ENCODE results near the gene PI16. TPM values are rescaled to one million over a fixed set of nuclear protein-coding genes. Genes with fewer than 3 reads are reported as not detected.

The PI16 gene
- total RNA-seq, 4 donors from 2014 or later = 1.0 to 8.4 (median 2.2) TPM

DNA sequence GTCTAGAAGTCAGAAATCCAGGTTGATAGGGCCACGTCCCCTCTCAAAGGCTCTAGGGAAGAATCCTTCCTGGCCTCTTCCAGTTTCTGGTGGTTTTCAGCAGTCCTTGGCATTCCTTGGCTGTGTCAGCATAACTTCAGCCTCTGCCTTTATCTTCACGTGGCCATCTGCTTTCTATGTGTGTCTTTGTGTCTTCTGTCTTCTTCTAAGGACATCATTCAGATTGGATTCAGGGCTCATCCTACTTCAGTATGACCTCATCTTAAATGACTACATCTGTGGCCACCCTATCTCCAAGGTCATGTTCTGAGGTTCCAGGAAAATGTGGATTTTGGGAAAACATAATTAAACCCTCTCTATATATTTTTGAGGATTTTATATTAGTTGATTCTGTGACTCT lies 45.8 kb upstream of the PI16 start:
- Histone ChIP-seq H3K27me3 (no peaks in the 10 kb centered on the region), H3K9me3 (no peaks in the 10 kb centered on the region), H3K4me3 (no peak overlapping the region), H3K4me1 (peaks cover 3 to 69% (median 31%) of the 10 kb centered on the region in 3 donors), H3K36me3 (peaks cover 0 to 70% (median 0%) of the 10 kb centered on the region in 3 donors), H3K27ac (no peak overlapping the region)
- no peak for TF ChIP-seq POLR2A (IDR thresholded peaks at IDR 0.05)
- TF ChIP-seq, protein P1, sequence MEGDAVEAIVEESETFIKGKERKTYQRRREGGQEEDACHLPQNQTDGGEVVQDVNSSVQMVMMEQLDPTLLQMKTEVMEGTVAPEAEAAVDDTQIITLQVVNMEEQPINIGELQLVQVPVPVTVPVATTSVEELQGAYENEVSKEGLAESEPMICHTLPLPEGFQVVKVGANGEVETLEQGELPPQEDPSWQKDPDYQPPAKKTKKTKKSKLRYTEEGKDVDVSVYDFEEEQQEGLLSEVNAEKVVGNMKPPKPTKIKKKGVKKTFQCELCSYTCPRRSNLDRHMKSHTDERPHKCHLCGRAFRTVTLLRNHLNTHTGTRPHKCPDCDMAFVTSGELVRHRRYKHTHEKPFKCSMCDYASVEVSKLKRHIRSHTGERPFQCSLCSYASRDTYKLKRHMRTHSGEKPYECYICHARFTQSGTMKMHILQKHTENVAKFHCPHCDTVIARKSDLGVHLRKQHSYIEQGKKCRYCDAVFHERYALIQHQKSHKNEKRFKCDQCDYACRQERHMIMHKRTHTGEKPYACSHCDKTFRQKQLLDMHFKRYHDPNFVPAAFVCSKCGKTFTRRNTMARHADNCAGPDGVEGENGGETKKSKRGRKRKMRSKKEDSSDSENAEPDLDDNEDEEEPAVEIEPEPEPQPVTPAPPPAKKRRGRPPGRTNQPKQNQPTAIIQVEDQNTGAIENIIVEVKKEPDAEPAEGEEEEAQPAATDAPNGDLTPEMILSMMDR (IDR thresholded peaks at IDR 0.05) = no peak
- no peak for DNase-seq
- 78 to 80% methylated on average over 2 of the region's 2 CpGs for WGBS, 2 donors
- intact Hi-C loops (cut with DNase I) = no loop called here

DNA sequence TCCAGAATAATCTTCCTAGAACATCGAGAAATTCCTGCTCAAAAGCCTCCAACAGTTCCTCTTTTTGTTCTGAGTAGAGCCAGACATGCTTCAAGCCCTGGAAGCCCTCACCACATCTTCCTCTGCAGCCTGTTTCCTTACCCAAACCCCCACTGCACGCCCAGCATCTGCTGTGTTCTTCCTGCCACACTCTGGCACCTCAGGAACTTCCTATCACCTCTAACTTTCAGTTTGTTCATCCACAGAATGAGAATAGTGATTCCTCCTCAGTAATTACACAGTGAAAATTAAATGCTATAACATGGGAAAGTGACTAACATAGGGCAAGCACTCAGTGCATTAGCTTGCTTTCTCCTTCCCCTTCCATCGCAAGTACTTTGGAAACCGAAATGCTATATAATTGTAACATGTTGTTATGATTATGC lies 42.5 kb upstream of the PI16 start:
- H3K4me1 ChIP-seq = peaks cover 3 to 65% (median 32%) of the 10 kb centered on the region in 3 donors
- no peaks in the 10 kb centered on the region for H3K27me3 ChIP-seq
- TF ChIP-seq, protein P1 (IDR thresholded peaks at IDR 0.05) = no peak
- no peak for TF ChIP-seq POLR2A (IDR thresholded peaks at IDR 0.05)
- H3K36me3 ChIP-seq = peaks cover 0 to 80% (median 9%) of the 10 kb centered on the region in 3 donors
- WGBS, 2 donors = 35 to 36% methylated on average over 4 of the region's 4 CpGs
- H3K27ac ChIP-seq = peak overlapping the region in 2 of 4 donors; percentile 7 to 51
- no peaks in the 10 kb centered on the region for H3K9me3 ChIP-seq
- intact Hi-C loops (cut with DNase I) = loop anchor here (10.0 kb wide), 1 partner anchor 103 kb away; no protein-coding TSS in a partner anchor
- no peak overlapping the region for H3K4me3 ChIP-seq
- no peak for DNase-seq

DNA sequence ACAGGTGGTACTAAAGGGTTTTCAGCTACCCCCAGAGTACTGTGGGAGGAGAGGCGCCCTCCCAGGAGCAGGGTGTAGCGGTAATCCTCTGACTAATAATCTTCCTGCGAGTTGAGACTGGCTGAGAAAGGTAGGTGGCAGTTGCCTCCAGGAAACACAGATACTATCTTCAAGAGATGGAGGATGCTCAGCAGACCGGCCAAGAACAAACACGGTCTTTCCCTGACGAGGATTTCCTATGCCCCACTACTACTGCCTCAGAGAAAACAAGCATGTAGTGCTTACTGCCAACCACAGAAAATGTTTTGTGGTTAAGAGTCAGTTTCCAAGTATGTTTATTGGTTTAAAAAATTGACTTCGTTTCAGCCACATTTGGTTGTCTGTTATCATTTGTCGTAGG lies 42.0 kb upstream of the PI16 start:
- peaks cover 3 to 62% (median 26%) of the 10 kb centered on the region in 3 donors for H3K4me1 ChIP-seq
- intact Hi-C loops (cut with DNase I) = loop anchor here (10.0 kb wide), 1 partner anchor 102 kb away; no protein-coding TSS in a partner anchor

DNA sequence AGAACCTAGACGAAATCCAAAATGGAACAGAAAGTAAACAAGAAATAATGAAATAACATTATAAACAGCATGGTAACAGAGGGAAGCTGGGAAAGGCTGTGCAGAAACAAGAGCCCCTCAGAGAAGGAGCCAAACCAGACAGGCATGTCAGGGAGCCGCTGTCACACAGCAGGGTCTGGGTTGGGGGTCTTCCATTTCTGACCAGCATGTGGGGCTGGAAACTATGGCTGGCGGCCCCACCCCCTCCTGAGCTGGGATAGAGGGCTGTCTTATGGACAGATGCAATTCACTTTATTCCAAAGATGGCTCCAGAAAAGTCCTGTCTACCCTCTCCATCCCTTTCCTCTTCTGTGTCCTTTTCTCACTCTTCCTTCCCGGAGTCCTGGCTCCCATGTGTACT lies 41.5 kb upstream of the PI16 start:
- no peaks in the 10 kb centered on the region for H3K27me3 ChIP-seq
- H3K27ac ChIP-seq = peak overlapping the region in 3 of 4 donors; percentile 16 to 25 (median 24)
- TF ChIP-seq, protein P1 (IDR thresholded peaks at IDR 0.05) = no peak
- no peak for TF ChIP-seq POLR2A (IDR thresholded peaks at IDR 0.05)
- no peak for DNase-seq
- no peaks in the 10 kb centered on the region for H3K9me3 ChIP-seq
- WGBS, 2 donors = 66 to 75% methylated on average over 4 of the region's 4 CpGs
- intact Hi-C loops (cut with DNase I) = loop anchor here (10.0 kb wide), 1 partner anchor 102 kb away; no protein-coding TSS in a partner anchor
- peaks cover 0 to 91% (median 13%) of the 10 kb centered on the region in 3 donors for H3K36me3 ChIP-seq
- peaks cover under 1 to 60% (median 21%) of the 10 kb centered on the region in 3 donors for H3K4me1 ChIP-seq
- H3K4me3 ChIP-seq = no peak overlapping the region

More for the DNA sequence above, 42.0 kb upstream of the PI16 start:
- TF ChIP-seq POLR2A (IDR thresholded peaks at IDR 0.05) = no peak
- TF ChIP-seq, protein P1 (IDR thresholded peaks at IDR 0.05) = no peak
- DNase-seq = no peak
- WGBS, 2 donors = 23 to 32% methylated on average over 8 of the region's 8 CpGs
- H3K9me3 ChIP-seq = no peaks in the 10 kb centered on the region
- H3K27ac ChIP-seq = peak overlapping the region in 2 of 4 donors; percentile 7 to 51
- H3K27me3 ChIP-seq = no peaks in the 10 kb centered on the region
- no peak overlapping the region for H3K4me3 ChIP-seq
- H3K36me3 ChIP-seq = peaks cover 0 to 86% (median 13%) of the 10 kb centered on the region in 3 donors

DNA sequence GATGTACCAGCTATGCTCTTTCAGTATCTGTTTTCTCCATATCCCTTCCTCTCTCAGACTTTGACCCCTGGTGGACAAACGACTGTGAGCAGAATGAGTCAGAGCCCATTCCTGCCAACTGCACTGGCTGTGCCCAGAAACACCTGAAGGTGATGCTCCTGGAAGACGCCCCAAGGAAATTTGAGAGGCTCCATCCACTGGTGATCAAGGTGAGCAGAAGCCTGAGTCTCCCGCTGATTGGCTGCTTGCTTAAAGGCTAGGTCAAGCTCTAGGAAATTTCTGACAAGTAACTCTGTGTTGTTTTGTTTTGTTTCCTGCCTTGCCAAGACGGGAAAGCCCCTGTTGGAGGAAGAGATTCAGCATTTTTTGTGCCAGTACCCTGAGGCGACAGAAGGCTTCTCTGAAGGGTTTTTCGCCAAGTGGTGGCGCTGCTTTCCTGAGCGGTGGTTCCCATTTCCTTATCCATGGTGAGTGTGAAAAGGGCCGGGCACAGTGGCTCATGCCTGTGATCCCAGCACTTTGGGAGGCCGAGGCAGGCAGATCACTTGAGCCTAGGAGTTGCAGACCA lies 40.2 kb upstream of the PI16 start:
- intact Hi-C loops (cut with DNase I) = loop anchor here (10.0 kb wide), 1 partner anchor 100 kb away; no protein-coding TSS in a partner anchor
- no peaks in the 10 kb centered on the region for H3K27me3 ChIP-seq
- H3K4me1 ChIP-seq = peaks cover 0 to 61% (median 21%) of the 10 kb centered on the region in 3 donors
- no peaks in the 10 kb centered on the region for H3K9me3 ChIP-seq
- DNase-seq = no peak
- no peak overlapping the region for H3K4me3 ChIP-seq
- 25 to 37% methylated on average over 6 to 10 of the region's 10 CpGs for WGBS, 2 donors
- H3K27ac ChIP-seq = peak overlapping the region in 3 of 4 donors; percentile 9 to 34 (median 14)
- TF ChIP-seq POLR2A (IDR thresholded peaks at IDR 0.05) = no peak
- TF ChIP-seq, protein P1 (IDR thresholded peaks at IDR 0.05) = peak in 5 of 6 experiments; percentile 19 to 45 (median 26)
- peaks cover 0 to 96% (median 13%) of the 10 kb centered on the region in 3 donors for H3K36me3 ChIP-seq

Measured in esophagus squamous epithelium (tissue), 5 donors.